ENCODE results near the gene PROM1. TPM values are rescaled to one million over a fixed set of nuclear protein-coding genes. Genes with fewer than 3 reads are reported as not detected.

PROM1 gene
- total RNA-seq, 1 donor from 2014 or later = 0.93 TPM

GRCh38 chr4:15968551-15969300 lies 115.1 kb downstream of the PROM1 start:
- Histone ChIP-seq H3K4me1 (no peaks in the 10 kb centered on the region), H3K27me3 (no peaks in the 10 kb centered on the region), H3K9me3 (no peaks in the 10 kb centered on the region), H3K27ac (no peak overlapping the region), H3K36me3 (no peaks in the 10 kb centered on the region), H3K4me3 (no peak overlapping the region)
- ATAC-seq (no peak), DNase-seq (no peak)
- intact Hi-C loops (cut with DNase I) = no loop called here
- TF ChIP-seq CTCF (IDR thresholded peaks at IDR 0.05) = no peak

GRCh38 chr4:15965325-15965724 lies 118.5 kb downstream of the PROM1 start:
- Histone ChIP-seq H3K27me3 (no peaks in the 10 kb centered on the region), H3K4me3 (no peak overlapping the region), H3K36me3 (no peaks in the 10 kb centered on the region), H3K4me1 (no peaks in the 10 kb centered on the region), H3K27ac (no peak overlapping the region), H3K9me3 (no peaks in the 10 kb centered on the region)
- peak; percentile 69 for ATAC-seq
- no peak for TF ChIP-seq CTCF (IDR thresholded peaks at IDR 0.05)
- intact Hi-C loops (cut with DNase I) = no loop called here
- DNase-seq = no peak

GRCh38 chr4:15964159-15964558 lies 119.7 kb downstream of the PROM1 start:
- H3K36me3 ChIP-seq = no peaks in the 10 kb centered on the region
- no peak for ATAC-seq
- DNase-seq = no peak
- no peak overlapping the region for H3K4me3 ChIP-seq
- TF ChIP-seq CTCF (IDR thresholded peaks at IDR 0.05) = no peak
- H3K4me1 ChIP-seq = no peaks in the 10 kb centered on the region
- no peaks in the 10 kb centered on the region for H3K9me3 ChIP-seq
- intact Hi-C loops (cut with DNase I) = no loop called here
- no peak overlapping the region for H3K27ac ChIP-seq
- H3K27me3 ChIP-seq = no peaks in the 10 kb centered on the region

- Histone ChIP-seq H3K4me3 (no peak overlapping the region), H3K4me1 (no peaks in the 10 kb centered on the region), H3K27me3 (no peaks in the 10 kb centered on the region), H3K36me3 (no peaks in the 10 kb centered on the region), H3K9me3 (no peaks in the 10 kb centered on the region), H3K27ac (no peak overlapping the region)
- TF ChIP-seq CTCF (IDR thresholded peaks at IDR 0.05) = no peak
- DNase-seq = peak; percentile 70
- ATAC-seq = peak; percentile 77
- intact Hi-C loops (cut with DNase I) = no loop called here
These were observed 120.2 kb downstream of the PROM1 start for GRCh38 chr4:15963576-15963975.

- H3K27me3 ChIP-seq = no peaks in the 10 kb centered on the region
- no peaks in the 10 kb centered on the region for H3K36me3 ChIP-seq
- H3K27ac ChIP-seq = no peak within 1 kb of the TSS
- H3K4me1 ChIP-seq = no peaks in the 10 kb centered on the region
- H3K9me3 ChIP-seq = no peaks in the 10 kb centered on the region
- peak; percentile 61 for ATAC-seq
- peak; percentile 25 for TF ChIP-seq CTCF (IDR thresholded peaks at IDR 0.05)
- H3K4me3 ChIP-seq = no peak within 1 kb of the TSS
- intact Hi-C loops (cut with DNase I) = no loop called here
- DNase-seq = no peak
These were observed 120.8 kb downstream of the PROM1 start, which contains the start of gene FGFBP2 for GRCh38 chr4:15963001-15963451. Gene FGFBP2 (minus strand): TSS chr4:15963175. CDS start chr4:15963129, 46 bp downstream.

Measured in upper lobe of right lung (tissue), 1 donor.